HG03575 (cell line): Measurements from ENCODE around the gene CTSD.

Source experiments
- ATAC-seq: cut with Tn5 transposase; IDR thresholded peaks from one replicate; pipeline ENCODE4 v1.9.1; 2021; ENCODE audit not compliant: unreplicated experiment, insufficient number of reproducible peaks, low FRiP score; ENCODE audit errors: extremely low read depth

CTSD gene

DNA sequence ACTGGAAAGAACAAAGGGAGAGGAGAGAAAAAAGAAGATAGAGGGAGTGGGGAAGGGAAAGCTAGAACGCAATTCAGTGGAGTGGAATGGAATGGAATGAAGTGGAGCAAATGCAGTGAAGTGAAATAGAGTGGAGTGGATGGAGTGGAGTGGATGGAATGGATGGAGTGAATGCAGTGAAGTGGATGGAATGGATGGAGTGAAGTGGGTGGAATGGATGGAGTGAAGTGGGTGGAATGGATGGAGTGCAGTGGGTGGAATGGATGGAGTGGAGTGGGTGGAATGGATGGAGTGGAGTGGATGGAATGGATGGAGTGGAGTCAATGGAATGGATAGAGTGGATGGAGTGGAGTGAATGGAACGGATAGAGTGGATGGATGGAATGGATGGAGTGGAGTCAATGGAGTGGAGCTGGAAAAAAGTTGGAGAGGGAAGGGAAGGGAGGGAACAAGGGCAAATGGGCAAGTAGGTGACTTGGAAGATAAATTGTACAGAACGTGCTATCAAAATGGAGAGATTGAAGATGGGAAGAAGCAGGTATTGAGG lies 27.2 kb downstream of the CTSD start:
- no peak for ATAC-seq

DNA sequence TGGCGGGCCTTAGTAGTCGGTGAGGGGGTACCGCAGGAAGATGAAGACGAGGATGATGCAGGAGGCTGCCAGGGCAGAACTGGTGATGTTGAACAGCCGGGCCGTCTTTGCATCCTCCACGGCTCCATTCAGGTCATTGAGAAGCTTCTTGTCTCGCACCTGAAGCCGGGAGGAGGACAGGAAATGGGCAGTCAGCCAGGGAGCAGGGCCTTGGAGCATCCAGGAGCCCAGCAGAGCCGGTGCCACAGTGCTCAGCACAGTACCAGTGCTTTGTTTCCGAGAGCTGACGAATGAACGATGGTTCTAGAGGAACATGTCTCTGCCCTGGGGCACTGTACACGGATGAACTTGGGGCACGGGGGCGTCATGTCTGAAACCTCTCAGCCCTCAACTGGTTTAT lies 28.5 kb downstream of the CTSD start:
- ATAC-seq, result no peak

DNA sequence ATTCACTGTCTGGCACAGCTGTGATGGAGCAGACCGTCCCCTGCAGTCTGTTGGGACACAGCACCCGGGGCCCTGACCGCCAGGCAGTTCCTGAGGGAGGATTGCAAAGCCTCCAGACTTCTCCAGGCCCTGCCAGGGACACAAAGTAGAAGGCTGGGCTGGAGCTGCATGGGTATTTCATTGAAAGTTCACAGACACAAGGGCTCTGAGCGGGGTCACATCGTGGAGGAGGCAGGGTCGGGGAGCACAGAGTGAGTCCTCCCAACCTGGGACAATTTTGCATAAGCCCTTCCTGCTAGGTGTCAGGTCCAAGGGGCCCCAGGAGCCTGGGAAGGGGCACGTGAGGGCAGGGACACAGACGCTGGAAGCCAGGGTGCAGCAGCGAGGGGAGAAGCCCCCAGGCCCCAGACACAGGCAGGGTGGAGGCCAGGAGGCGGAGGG lies 29.1 kb downstream of the CTSD start:
- ATAC-seq, result no peak

DNA sequence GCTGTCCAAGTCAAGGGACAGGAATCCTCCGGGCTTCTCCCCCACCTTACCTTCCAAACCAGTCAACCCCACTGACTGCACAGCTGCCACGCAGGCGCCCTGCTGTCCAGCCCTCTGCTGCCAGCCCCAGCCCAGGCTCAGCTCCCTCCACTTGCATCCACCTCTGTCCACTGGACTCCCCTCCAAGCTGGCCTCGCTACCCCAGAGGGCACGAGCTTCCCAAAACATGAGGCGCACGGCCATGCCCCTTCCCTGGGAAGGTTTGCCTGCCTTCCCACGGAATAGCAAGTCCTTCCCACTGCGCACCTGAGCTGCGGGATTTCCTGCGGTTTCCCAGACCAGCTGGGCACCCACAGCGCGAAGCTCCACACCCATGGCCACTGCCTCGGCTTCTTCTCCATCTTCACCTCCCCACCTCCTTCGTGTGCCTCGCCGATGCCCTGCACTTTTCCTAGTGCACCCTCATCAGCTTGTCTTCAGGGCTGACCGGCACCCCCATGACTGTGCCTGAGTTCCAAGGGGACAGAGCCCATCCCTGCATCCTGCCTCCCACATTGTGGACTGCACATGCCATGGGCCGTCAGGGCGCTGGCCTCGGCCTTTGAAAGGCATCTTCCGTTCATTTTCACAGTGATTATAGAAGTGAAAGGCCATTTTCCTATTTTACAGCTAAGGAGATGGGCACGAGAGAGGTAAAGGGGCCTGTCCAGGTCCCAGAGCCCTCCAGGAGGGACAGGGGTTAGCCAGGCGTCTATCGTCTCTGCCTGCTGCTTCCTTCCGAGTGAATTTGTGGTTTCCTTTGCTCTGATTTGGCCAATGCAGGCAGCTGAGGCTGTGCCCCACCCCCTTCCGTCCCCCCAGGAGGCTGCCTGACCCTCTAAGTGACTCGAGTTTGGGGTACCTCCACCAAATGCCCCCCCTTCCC lies 29.7 kb downstream of the CTSD start:
- no peak for ATAC-seq

DNA sequence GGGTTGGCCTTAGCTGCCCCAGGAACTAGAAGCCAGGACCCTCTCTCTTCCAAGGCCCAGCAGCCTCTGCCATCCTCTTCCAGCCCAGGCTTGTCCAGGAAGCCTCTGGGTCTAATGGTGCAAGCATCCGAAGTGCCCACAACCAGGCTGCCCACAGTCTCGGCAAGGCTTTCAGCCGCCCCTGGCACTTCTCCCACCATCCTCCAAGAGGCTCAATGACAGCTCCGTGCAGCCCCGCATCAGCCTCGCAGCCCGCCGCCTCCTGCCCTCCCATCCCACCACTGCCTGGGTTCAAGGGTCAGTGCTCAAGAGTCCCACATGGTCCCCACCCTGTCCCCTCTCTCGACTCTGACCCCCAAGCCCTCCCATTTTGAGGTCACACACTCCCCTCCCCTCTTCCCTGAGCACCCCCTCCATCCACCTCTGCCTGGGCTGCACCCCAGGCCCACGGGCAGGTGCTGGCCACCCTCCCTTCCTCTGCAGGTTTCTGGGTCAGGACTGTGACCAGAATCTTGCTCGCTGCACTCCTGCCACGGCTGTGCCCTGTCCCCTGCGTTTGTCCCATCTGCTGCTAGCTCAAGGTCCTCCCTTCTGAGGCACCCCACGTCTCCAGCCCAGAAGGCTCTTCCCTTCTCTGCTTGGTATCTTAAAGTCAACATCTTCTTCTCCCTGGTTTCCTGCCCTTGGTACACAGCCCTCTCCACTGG lies 30.6 kb downstream of the CTSD start:
- no peak for ATAC-seq

DNA sequence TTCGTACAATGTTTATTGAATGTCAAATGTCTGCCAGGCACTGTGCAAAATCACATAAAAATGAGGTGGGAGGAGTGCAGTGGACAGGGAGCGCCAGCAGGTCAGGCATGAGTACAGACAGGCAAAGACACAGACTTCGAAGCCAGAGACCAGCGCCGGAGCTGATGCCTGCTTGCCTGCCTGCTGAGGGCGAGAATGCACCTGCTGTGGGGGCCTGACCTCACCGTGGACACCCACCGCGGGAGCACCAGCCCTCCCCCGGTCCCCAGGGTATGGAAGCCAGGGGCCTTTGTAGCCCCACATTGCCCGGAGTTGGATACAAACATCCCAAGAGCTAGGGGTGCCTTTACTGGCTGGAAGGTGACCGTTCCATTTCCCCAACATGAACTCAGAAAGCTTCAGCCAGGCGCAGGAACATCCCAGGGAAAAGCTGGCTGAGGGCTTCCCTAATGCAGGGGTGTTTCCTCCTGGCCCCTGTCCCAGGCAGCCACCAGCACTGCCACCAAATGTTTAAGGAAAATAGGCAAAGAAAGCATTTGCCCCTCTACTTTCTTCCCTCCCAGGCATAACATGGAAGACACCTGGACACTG lies 31.2 kb downstream of the CTSD start:
- no peak for ATAC-seq

- no peak for ATAC-seq
Measured at GRCh38 chr11:1731451-1732059, 32.2 kb downstream of the CTSD start.

DNA sequence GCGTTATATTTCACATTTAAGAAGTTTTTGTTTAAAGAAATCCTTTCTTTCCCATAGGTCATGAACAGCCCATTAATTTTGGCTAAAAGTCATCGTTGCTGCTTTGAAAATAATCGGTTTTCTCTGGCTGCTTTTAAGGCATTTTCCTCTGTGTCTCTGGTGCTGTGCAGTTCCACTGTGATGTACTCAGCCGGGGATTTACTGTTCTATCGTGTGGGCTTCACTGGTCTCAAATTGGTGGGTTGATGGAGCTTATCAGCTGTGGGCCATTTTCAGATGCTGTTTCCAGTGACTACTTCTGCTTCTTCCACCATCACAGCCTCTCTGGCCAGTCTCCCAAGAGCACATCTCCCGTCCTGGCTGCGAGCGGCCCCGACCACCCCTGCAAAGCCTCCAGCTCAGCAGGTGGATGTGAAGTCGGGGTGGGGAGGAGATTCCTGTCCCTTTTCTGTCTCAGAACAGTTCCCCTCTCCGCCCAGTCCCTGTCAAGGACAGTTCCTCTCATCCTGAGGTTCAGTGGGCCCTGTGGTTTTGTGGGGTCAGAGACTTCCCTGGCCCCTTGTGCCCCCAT lies 33.6 kb downstream of the CTSD start:
- no peak for ATAC-seq

DNA sequence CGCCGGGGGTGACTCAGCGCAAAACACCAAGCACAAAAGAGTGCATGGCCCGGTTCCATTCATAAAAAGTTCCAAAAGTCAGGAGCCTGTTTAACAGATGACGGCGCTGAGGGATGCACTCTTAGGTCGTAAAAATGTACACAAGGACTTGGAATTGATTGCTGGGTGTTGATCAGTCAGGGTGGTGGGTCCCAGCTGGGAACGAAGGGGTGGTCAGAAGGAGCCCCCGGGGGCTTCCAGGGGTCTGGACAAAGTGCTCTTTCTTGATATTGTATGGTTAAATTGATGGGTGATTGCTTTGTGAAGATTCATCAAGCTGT lies 34.1 kb downstream of the CTSD start:
- ATAC-seq, result no peak

DNA sequence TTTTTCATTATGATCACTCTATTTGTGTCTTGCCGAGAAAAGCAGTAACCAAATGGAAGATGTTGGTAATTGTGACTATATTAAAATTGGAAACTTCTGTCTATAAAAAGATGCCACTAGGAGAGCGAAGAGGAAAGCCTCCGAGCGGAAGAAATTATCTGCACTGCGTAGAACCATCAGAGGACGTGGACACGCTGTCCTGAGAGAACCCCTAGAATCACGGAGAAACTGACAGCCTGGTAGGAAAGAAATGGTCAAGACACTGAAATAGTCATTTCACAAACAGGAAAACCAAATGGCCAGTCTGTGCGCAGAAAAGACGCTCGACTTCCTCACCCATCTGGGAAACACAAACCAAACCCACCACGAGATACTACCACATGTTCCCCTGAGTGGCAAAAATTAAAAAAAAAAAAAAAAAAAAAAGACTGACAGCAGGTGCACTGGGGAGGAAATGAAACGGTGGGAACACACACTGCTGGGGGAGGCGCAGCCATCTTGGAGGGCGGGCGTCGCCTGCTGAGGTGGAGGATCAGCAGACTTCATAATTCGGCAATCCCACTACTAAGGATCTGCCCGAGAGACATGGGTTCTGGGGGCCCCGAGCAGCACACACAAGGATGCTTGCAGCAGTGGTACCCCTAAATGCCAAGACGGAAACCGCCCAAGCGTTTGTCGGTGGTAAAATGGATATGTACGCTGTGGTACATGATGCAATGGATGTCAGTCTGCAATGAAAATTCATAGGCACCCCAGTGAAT lies 34.6 kb downstream of the CTSD start:
- ATAC-seq, result no peak

DNA sequence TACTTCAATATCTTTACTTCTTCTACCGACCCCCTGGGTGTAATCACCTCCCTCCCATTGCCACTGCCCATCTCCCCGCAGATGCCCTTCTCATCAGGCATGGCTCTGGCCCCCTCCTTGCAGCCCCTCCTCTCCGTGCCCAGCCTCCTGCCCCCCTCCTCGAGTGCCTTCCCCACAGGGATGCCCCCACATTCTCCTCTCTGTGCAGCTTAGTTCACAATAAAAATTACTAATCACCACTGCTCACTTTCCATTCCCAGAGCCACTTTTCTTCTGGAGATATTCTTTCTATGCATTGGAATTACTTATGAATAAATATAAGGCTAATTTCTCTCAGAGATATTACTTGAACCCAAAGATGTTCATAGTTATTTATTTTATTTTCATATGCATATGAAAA lies 35.4 kb downstream of the CTSD start:
- ATAC-seq, result no peak

DNA sequence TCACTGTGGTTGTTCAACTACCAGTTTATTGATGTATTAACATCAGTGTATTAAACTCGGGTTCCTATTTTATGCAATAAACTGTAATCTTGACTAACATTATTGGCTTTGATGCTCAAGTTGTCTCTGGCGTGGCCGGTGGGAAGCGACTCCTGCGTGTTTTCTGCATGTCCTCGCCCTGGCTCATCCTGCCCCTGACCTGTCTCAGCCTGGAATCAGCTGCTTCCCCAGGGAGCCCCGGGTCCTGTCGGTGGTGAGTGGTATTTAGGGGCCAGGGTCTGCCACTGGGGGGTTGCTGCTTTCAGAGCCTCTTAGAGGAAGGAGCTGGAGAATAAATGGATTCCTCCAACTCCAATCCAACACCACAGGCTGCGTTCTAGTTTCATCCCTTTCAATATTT lies 35.9 kb downstream of the CTSD start:
- no peak for ATAC-seq

DNA sequence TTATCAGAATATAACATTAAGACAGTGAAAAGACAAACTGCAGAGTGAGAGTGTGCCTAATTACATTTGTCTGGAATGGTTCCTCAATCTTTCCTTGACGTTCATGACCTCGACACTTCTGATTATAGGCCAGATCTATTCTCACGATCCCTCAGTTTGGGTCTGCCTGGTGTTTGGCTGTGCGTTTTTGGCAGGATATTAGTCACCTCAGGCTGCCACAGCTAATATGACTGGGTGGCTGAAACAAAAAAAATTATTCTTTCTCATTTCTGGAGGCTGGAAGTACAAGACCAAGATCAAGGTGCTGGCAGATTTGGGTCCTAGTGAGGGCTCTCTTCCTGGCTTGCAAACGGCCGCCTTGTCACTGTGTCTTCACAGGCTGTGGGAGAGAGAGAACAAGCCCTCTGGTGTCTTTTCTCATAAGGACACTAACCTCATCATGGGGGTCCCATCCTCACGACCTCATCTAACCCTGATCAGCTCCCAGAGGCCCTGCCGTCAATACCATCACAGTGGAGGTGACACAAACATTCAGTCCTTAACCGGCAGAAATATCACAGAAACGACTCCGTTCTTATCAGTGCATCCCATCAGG lies 36.5 kb downstream of the CTSD start:
- no peak for ATAC-seq

- no peak for ATAC-seq
Measured at GRCh38 chr11:1719781-1720180, 43.9 kb downstream of the CTSD start.

DNA sequence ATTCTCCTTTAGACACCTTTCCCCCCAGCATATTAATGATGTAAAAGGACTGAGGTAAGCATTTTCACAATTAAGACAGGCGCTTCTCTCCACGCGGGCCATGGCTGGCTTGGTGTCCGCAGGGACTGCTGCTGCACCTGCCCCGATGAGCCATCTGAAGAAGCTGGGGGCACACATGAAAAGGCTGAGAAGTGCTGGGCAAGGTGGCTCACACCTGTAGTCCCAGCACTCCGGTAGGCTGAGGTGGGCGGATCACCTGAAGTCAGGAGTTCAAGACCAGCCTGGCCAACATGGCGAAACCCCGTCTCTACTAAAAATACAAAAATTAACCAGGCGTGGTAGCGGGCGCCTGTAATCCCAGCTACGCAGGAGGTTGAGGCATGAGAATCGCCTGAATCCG lies 45.4 kb downstream of the CTSD start:
- no peak for ATAC-seq

- ATAC-seq, result no peak
Measured at GRCh38 chr11:1717745-1718144, 46.0 kb downstream of the CTSD start.

GRCh38 chr11:1714908-1715885 lies 48.5 kb downstream of the CTSD start:
- no peak for ATAC-seq
